Activated naive CD4-positive, alpha-beta T cell treated with anti-CD3 and anti-CD28 coated beads for 36 hours (primary cell): ENCODE data around the gene LKAAEAR1. TPM values are rescaled to one million over a fixed set of nuclear protein-coding genes. Genes with fewer than 3 reads are reported as not detected.

Experiments used
- CTCF ChIA-PET: fragments of 350-600 bp; sonication (Branson Sonifier 250); formaldehyde crosslinking; loops from one replicate; lab custom pipeline; 2021; ENCODE audit warnings: antibody characterized with exemption; lab: Charles Lee
- DNase-seq: peaks from one replicate; pipeline ENCODE4 v3.0.0-alpha.2; 2020
- H3K27ac Mint-ChIP-seq: one replicate; pipeline ENCODE4 v1.8.0; 2021; ENCODE audit warnings: mild to moderate bottlenecking, mixed read lengths
- H3K27me3 Mint-ChIP-seq: one replicate; pipeline ENCODE4 v1.8.0; 2021; ENCODE audit warnings: low read depth, mixed read lengths
- H3K36me3 Mint-ChIP-seq: one replicate; pipeline ENCODE4 v1.8.0; 2021; ENCODE audit warnings: low read depth, mixed read lengths
- H3K4me1 Mint-ChIP-seq: one replicate; pipeline ENCODE4 v1.8.0; 2021; ENCODE audit warnings: low read depth, mixed read lengths
- H3K4me3 Mint-ChIP-seq: one replicate; pipeline ENCODE4 v1.8.0; 2021; ENCODE audit warnings: mild to moderate bottlenecking, moderate library complexity, mixed read lengths
- H3K9me3 Mint-ChIP-seq: one replicate; pipeline ENCODE4 v1.8.0; 2021; ENCODE audit warnings: mixed read lengths
- intact Hi-C: fragments of 100-400 bp; cut with micrococcal nuclease; formaldehyde crosslinking; loops from one replicate; pipeline ENCODE4 v1.15.1; 2023
- total RNA-seq, 2 experiments: library from RNA; stranded (reverse); gene quantifications; one replicate each; pipeline ENCODE4 v1.2.3, GENCODE V29; 2021

LKAAEAR1 gene
- total RNA-seq, 2 experiments from 2014 or later = 0.33 to 0.62 TPM

GRCh38 chr20:64100946-64101688 lies 16.9 kb upstream of the LKAAEAR1 start:
- Mint-ChIP-seq H3K27ac (no peak overlapping the region), H3K4me1 (peaks cover 12% of the 10 kb centered on the region), H3K4me3 (no peak overlapping the region), H3K27me3 (peaks cover 16% of the 10 kb centered on the region), H3K36me3 (peaks cover 2% of the 10 kb centered on the region), H3K9me3 (peaks cover 2% of the 10 kb centered on the region)
- intact Hi-C loops = no loop called here
- CTCF ChIA-PET = interaction anchor here (0.7 to 2.0 kb wide), 5 partner anchors 15 to 228 kb away, joined by 3 to 7 read pairs (median 3); partner anchors contain the start of gene LKAAEAR1
- peak; percentile 1 for DNase-seq

DNA sequence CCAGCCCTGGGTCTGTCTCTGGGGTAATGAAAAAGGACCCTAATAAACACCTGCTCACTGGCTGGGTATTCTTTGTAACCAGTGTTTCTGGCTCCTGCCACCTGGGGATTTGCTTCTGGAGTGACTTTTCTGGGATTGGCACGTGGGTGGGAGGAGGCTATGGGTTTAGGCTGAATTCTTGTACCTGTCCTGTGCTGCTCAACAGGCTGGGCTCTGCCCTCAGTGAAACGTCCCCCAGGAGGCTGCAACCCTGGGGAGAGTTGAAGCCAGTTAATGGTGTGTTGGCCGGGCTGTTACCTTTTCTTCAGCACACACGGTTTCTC lies 16.3 kb upstream of the LKAAEAR1 start:
- peaks cover 2% of the 10 kb centered on the region for H3K36me3 Mint-ChIP-seq
- H3K27me3 Mint-ChIP-seq = peaks cover 16% of the 10 kb centered on the region
- CTCF ChIA-PET = no interaction called here
- peak; percentile 3 for DNase-seq
- H3K9me3 Mint-ChIP-seq = peaks cover 2% of the 10 kb centered on the region
- no peak overlapping the region for H3K4me3 Mint-ChIP-seq
- H3K27ac Mint-ChIP-seq = no peak overlapping the region
- H3K4me1 Mint-ChIP-seq = peaks cover 12% of the 10 kb centered on the region
- intact Hi-C loops = no loop called here

DNA sequence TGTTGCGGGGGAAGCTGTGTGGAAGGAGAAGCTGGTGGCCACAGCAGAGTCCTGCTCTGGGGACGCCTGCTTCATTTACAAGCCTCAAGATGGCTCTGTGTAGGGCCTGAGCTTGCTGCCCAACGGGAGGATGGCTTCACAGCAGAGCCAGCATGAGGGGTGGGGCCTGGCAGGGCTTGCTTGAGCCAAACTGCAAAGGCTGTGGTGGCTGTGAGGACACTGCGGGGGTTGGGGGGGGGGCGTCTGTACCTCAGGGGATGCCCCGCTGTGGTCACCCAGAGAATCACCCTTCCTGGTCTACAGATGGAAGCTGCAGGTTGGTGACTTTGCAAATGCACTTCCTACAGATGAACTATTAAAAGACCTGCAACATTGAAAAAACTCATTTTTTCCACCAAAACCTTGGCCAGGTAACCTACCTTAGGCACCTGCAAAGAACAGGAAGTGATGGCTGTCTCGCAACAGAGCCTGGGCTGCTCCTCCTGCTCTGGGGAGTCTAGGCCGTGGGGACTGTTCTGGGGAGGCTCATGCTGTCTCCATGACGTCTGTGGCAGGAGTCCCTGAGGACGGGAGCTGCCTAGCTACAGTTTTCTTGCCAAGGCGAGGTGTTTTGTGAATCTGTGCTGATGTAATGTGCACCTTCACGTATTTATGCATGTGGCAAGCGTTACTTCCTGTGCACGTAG lies 15.8 kb upstream of the LKAAEAR1 start:
- intact Hi-C loops = no loop called here
- Mint-ChIP-seq H3K4me3 (no peak overlapping the region), H3K27ac (no peak overlapping the region), H3K9me3 (peaks cover 2% of the 10 kb centered on the region), H3K27me3 (peaks cover 16% of the 10 kb centered on the region), H3K4me1 (peaks cover 12% of the 10 kb centered on the region), H3K36me3 (peaks cover 2% of the 10 kb centered on the region)
- CTCF ChIA-PET = interaction anchor here (1.3 kb wide), 1 partner anchor 16 kb away, joined by 4 read pairs; the partner anchor contains the start of gene LKAAEAR1
- no peak for DNase-seq

DNA sequence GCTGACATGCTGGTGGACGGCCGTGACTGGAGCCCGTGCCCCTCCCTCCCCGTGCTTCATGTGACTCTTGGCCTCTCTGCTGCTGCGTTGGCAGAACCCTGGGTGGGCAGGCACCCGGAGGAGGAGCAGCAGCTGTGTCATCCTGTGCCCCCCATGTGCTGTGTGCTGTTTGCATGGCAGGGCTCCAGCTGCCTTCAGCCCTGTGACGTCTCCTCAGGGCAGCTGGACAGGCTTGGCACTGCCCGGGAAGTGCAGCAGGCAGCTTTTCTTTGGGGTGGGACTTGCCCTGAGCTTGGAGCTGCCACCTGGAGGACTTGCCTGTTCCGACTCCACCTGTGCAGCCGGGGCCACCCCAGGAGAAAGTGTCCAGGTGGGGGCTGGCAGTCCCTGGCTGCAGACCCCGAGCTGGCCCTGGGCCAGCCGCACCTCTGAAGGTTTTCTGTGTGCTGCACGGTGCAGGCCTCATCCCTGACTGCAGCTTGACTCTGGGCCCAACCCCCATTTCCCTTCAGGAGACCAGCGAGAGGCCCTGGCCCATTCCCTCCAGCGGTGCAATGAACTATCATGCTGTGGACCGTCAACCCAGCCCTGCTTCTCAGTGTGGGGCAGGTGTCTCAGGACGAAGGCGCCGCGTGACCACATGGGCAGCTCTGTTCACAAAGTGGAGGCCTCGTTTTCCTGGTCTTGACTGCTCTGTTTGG lies 15.0 kb upstream of the LKAAEAR1 start:
- CTCF ChIA-PET = interaction anchor here (0.7 to 1.3 kb wide), 2 partner anchors 15 to 21 kb away, joined by 4 to 6 read pairs; partner anchors contain the start of gene LKAAEAR1

GRCh38 chr20:64098471-64099013 lies 14.3 kb upstream of the LKAAEAR1 start:
- H3K4me1 Mint-ChIP-seq = peaks cover 12% of the 10 kb centered on the region
- CTCF ChIA-PET = interaction anchor here (1.3 kb wide), 1 partner anchor 15 kb away, joined by 4 read pairs; the partner anchor contains the start of gene LKAAEAR1
- no peak overlapping the region for H3K4me3 Mint-ChIP-seq
- peaks cover 2% of the 10 kb centered on the region for H3K9me3 Mint-ChIP-seq
- DNase-seq = no peak
- H3K36me3 Mint-ChIP-seq = peaks cover 2% of the 10 kb centered on the region
- H3K27ac Mint-ChIP-seq = no peak overlapping the region
- intact Hi-C loops = no loop called here
- H3K27me3 Mint-ChIP-seq = peaks cover 15% of the 10 kb centered on the region

More for the DNA sequence above, 15.0 kb upstream of the LKAAEAR1 start:
- no peak overlapping the region for H3K4me3 Mint-ChIP-seq
- peaks cover 16% of the 10 kb centered on the region for H3K27me3 Mint-ChIP-seq
- H3K27ac Mint-ChIP-seq = no peak overlapping the region
- H3K4me1 Mint-ChIP-seq = peaks cover 12% of the 10 kb centered on the region
- intact Hi-C loops = no loop called here
- DNase-seq = no peak
- H3K9me3 Mint-ChIP-seq = peaks cover 2% of the 10 kb centered on the region
- peaks cover 2% of the 10 kb centered on the region for H3K36me3 Mint-ChIP-seq

- Mint-ChIP-seq H3K4me1 (peaks cover 7% of the 10 kb centered on the region), H3K27ac (no peak overlapping the region), H3K36me3 (peaks cover 2% of the 10 kb centered on the region), H3K27me3 (peaks cover 6% of the 10 kb centered on the region), H3K9me3 (peaks cover 2% of the 10 kb centered on the region), H3K4me3 (no peak overlapping the region)
- DNase-seq = no peak
- intact Hi-C loops = no loop called here
- CTCF ChIA-PET = interaction anchor here (1.2 kb wide), 1 partner anchor 17 kb away, joined by 3 read pairs; the partner anchor contains the start of gene RGS19
Observed at GRCh38 chr20:64096535-64096934, 12.3 kb upstream of the LKAAEAR1 start.

GRCh38 chr20:64095927-64096326 lies 11.7 kb upstream of the LKAAEAR1 start:
- Mint-ChIP-seq H3K36me3 (peaks cover 2% of the 10 kb centered on the region), H3K27ac (no peak overlapping the region), H3K9me3 (peaks cover 2% of the 10 kb centered on the region), H3K4me3 (no peak overlapping the region), H3K4me1 (peaks cover under 1% of the 10 kb centered on the region), H3K27me3 (peaks cover under 1% of the 10 kb centered on the region)
- intact Hi-C loops = no loop called here
- DNase-seq = no peak
- CTCF ChIA-PET = interaction anchor here (1.2 kb wide), 1 partner anchor 17 kb away, joined by 3 read pairs; the partner anchor contains the start of gene RGS19

DNA sequence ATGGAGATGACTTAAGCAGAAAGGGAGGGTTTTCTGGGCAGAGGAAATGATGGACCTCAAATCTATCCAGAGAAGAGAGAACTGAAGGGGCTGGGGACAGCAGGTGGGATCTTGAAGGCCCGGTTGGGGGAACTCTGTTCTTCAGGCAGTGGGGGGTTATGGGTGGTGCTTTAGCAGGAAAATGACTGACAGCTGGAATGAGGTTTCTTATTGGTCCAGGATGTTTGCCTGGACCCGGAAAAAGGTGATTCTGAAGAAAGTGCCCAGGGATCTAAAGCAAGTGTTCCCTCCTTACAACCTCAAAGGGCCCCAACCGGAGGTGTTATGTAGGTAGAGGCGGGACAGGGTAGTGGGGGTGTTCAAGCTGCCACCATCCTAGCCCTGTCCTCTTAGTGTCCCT lies 11.3 kb upstream of the LKAAEAR1 start:
- CTCF ChIA-PET = interaction anchor here (0.6 to 1.2 kb wide), 2 partner anchors 16 to 50 kb away, joined by 3 read pairs; partner anchors contain the start of gene RGS19

GRCh38 chr20:64093013-64093503 lies 8.9 kb upstream of the LKAAEAR1 start:
- Mint-ChIP-seq H3K36me3 (peaks cover 2% of the 10 kb centered on the region), H3K27me3 (no peaks in the 10 kb centered on the region), H3K4me3 (no peak overlapping the region), H3K4me1 (no peaks in the 10 kb centered on the region), H3K9me3 (peaks cover 2% of the 10 kb centered on the region), H3K27ac (no peak overlapping the region)
- CTCF ChIA-PET = no interaction called here
- no peak for DNase-seq
- intact Hi-C loops = no loop called here

More for the DNA sequence above, 11.3 kb upstream of the LKAAEAR1 start:
- Mint-ChIP-seq H3K27ac (no peak overlapping the region), H3K4me3 (no peak overlapping the region), H3K27me3 (no peaks in the 10 kb centered on the region), H3K36me3 (peaks cover 2% of the 10 kb centered on the region), H3K4me1 (no peaks in the 10 kb centered on the region), H3K9me3 (peaks cover 2% of the 10 kb centered on the region)
- DNase-seq = no peak
- intact Hi-C loops = no loop called here

- H3K36me3 Mint-ChIP-seq = peaks cover 2% of the 10 kb centered on the region
- H3K4me3 Mint-ChIP-seq = no peak overlapping the region
- H3K27ac Mint-ChIP-seq = no peak overlapping the region
- H3K4me1 Mint-ChIP-seq = no peaks in the 10 kb centered on the region
- intact Hi-C loops = no loop called here
- no peaks in the 10 kb centered on the region for H3K27me3 Mint-ChIP-seq
- CTCF ChIA-PET = no interaction called here
- peaks cover 2% of the 10 kb centered on the region for H3K9me3 Mint-ChIP-seq
- DNase-seq = no peak
Observed at GRCh38 chr20:64092258-64093012, 8.2 kb upstream of the LKAAEAR1 start.

- intact Hi-C loops = no loop called here
- H3K27me3 Mint-ChIP-seq = no peaks in the 10 kb centered on the region
- H3K4me3 Mint-ChIP-seq = no peak overlapping the region
- peaks cover 2% of the 10 kb centered on the region for H3K9me3 Mint-ChIP-seq
- H3K4me1 Mint-ChIP-seq = no peaks in the 10 kb centered on the region
- DNase-seq = no peak
- CTCF ChIA-PET = no interaction called here
- peaks cover under 1% of the 10 kb centered on the region for H3K36me3 Mint-ChIP-seq
- H3K27ac Mint-ChIP-seq = no peak overlapping the region
Observed at GRCh38 chr20:64091770-64092169, 7.6 kb upstream of the LKAAEAR1 start.
